ENCODE data around the gene ANOS1.

ANOS1 gene

GRCh38 chrX:8579602-8580001, 152.3 kb downstream of the ANOS1 start:
- CTCF ChIA-PET, result no interaction called here

DNA sequence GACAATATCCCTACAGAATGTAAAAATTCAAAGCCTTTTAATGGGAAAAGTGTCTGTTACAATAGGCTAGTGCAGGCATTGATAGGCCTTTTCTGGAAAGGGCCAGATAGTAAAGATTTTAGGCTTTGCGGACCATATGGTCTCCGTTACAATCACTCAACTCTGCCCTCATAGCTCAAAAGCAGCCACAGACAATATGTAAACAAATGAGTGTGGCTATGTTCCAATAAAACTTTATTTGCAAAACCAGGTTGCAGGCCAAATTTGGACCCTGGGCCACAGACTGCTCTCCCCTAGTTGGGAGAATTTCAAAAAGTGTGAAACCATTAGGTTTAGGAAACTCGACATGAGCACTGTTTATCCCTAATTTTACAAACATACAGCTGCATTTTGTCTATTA, 155.1 kb downstream of the ANOS1 start:
- H3K4me3 ChIP-seq (ENCODE audit: low read depth, low read length), result no peak overlapping the region
- no peak for DNase-seq (ENCODE audit: low read depth, low spot score)
- CTCF ChIA-PET, result no interaction called here
- no peak for TF ChIP-seq CTCF (IDR thresholded peaks at IDR 0.05; ENCODE audit: insufficient read depth, low read length, missing control alignments)
- POLR2A ChIA-PET, result no interaction called here

More at GRCh38 chrX:8579602-8580001, 152.3 kb downstream of the ANOS1 start:
- POLR2A ChIA-PET, result no interaction called here
- no peak for TF ChIP-seq CTCF (IDR thresholded peaks at IDR 0.05; ENCODE audit: insufficient read depth, low read length, missing control alignments)
- no peak overlapping the region for H3K4me3 ChIP-seq (ENCODE audit: low read depth, low read length)
- DNase-seq (ENCODE audit: low read depth, low spot score), result no peak

DNA sequence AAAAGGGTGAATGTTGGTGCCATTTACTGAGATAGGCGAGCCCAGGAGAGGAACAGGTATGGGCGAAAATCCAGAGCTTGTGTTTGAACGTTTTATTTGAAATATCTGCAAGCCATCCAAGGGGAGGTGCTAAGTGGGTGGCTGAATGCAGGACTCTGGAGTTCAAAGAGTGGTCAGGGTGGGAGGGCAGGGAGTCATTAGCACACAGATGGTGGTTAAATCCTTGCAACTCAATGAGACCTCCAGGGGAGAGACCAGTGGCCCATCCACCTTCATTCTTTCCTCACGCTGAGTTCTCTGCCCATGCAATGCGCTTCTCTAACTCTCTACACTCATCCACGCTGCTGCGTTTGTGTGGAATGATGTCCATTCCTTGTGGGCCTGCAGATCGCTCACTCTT, 166.2 kb downstream of the ANOS1 start:
- DNase-seq (ENCODE audit: low read depth, low spot score), result no peak
- no peak for TF ChIP-seq CTCF (IDR thresholded peaks at IDR 0.05; ENCODE audit: insufficient read depth, low read length, missing control alignments)
- no peak overlapping the region for H3K4me3 ChIP-seq (ENCODE audit: low read depth, low read length)
- CTCF ChIA-PET, result no interaction called here
- POLR2A ChIA-PET, result no interaction called here

DNA sequence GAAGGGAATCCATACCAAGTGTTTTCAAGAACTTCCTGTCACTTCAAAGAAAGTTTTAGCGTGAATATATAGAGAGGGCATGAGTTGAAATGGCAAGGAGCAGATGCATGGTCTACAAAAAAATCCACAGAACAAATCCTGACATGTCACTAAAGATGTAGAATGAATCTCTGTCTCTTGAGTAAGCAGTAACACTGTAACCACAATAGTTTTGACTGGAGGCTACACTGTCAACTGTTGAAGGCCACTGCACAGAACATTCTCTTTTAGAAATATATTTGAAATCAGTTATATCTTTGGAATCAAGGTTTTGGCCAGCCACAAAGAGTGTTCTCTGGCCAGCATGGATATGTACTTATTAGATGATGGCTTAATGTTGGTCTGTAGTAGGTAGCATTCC, 183.5 kb downstream of the ANOS1 start:
- ChIA-PET POLR2A (no interaction called here), CTCF (no interaction called here)
- H3K4me3 ChIP-seq (ENCODE audit: low read depth, low read length), result no peak overlapping the region
- TF ChIP-seq CTCF (IDR thresholded peaks at IDR 0.05; ENCODE audit: insufficient read depth, low read length, missing control alignments), result no peak
- no peak for DNase-seq (ENCODE audit: low read depth, low spot score)

- H3K4me3 ChIP-seq (ENCODE audit: low read depth, low read length), result no peak overlapping the region
- TF ChIP-seq CTCF (IDR thresholded peaks at IDR 0.05; ENCODE audit: insufficient read depth, low read length, missing control alignments), result no peak
- CTCF ChIA-PET, result no interaction called here
- no peak for DNase-seq (ENCODE audit: low read depth, low spot score)
- POLR2A ChIA-PET, result no interaction called here
Observed at GRCh38 chrX:8546715-8547114, 185.2 kb downstream of the ANOS1 start.

DNA sequence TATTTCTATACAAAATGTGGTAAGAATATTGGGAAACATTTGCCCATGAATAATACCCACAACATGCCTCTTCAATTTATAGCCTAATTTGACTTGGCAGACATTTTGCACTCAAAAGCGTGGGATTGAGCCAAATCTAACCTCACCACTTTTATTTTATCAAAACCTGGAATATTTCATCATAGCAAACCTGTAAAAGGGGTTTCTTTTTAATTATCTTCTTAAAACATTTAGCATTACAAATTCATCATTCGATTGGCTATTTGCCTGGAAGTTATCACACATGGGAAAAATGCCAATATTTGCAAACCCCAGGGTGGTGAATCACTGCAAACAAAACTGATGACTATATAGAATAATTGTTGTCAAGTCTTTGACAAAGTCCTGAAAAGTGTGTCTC, 211.1 kb downstream of the ANOS1 start:
- no peak overlapping the region for H3K4me3 ChIP-seq (ENCODE audit: low read depth, low read length)
- no peak for DNase-seq (ENCODE audit: low read depth, low spot score)
- CTCF ChIA-PET, result no interaction called here
- POLR2A ChIA-PET, result no interaction called here
- no peak for TF ChIP-seq CTCF (IDR thresholded peaks at IDR 0.05; ENCODE audit: insufficient read depth, low read length, missing control alignments)
